Panc1 (cell line): ENCODE measurements around the gene FBLN1. TPM values are rescaled to one million over a fixed set of nuclear protein-coding genes. Genes with fewer than 3 reads are reported as not detected.

ENCODE experiments used
- ATAC-seq: fragments of 200-7000 bp; cut with Tn5 transposase; 2 replicates; pipeline ENCODE4 v1.9.1; 2020; ENCODE audit warnings: mild to moderate bottlenecking, moderate library complexity
- BruUV-seq: library from RNA; stranded (reverse); fragments of 400-500 nt; replicated peaks from 2 replicates; lab custom pipeline; 2021; lab: Mats Ljungman, UMichigan
- CTCF ChIA-PET: fragments of 300-600 bp; sonication (Branson Sonifier 250); formaldehyde crosslinking; loops from one replicate; lab custom pipeline; 2022; ENCODE audit warnings: antibody characterized with exemption; lab: Charles Lee
- POLR2A ChIA-PET: fragments of 300-600 bp; sonication (Branson Sonifier 250); formaldehyde crosslinking; loops from one replicate; lab custom pipeline; 2022; ENCODE audit warnings: antibody characterized with exemption; lab: Charles Lee
- DNase-seq: peaks from one replicate; pipeline ENCODE4 v3.0.0-alpha.2; 2010; ENCODE audit warnings: low read depth, low spot score
- H3K27ac ChIP-seq: 2 replicates; pipeline ENCODE4 v1.5.1; 2011; ENCODE audit warnings: mild to moderate bottlenecking, low read length, inconsistent platforms
- H3K27me3 ChIP-seq: fragments of 200-500 bp; sonication (Bioruptor generic); 2 replicates; pipeline ENCODE4 v1.6.0; 2014; ENCODE audit warnings: low read length, inconsistent platforms; ENCODE audit not compliant: control insufficient read depth, insufficient read depth
- H3K36me3 ChIP-seq: fragments of 200-500 bp; sonication (Bioruptor generic); 2 replicates; pipeline ENCODE4 v1.5.1; 2014; ENCODE audit warnings: inconsistent platforms, mild to moderate bottlenecking, low read length, moderate library complexity; ENCODE audit not compliant: control insufficient read depth, insufficient read depth
- H3K4me1 ChIP-seq: 2 replicates; pipeline ENCODE4 v1.5.1; 2011; ENCODE audit warnings: inconsistent platforms, mild to moderate bottlenecking, low read length, moderate library complexity; ENCODE audit not compliant: control insufficient read depth, insufficient read depth
- H3K4me3 ChIP-seq, 2 experiments: 2 replicates each; pipeline ENCODE4 v1.5.1; 2011 to 2012; ENCODE audit warnings: low read depth in 2 of 2, low read length in 2 of 2, mild to moderate bottlenecking in 2 of 2, inconsistent platforms in 1 of 2, moderate library complexity in 1 of 2
- H3K9me3 ChIP-seq: fragments of 200-500 bp; sonication (Bioruptor generic); 2 replicates; pipeline ENCODE4 v1.5.1; 2014; ENCODE audit warnings: low read depth, mild to moderate bottlenecking, inconsistent platforms, low read length, moderate library complexity; ENCODE audit not compliant: control insufficient read depth, insufficient read depth
- CTCF ChIP-seq: fragments of 450-650 bp; IDR thresholded peaks from 2 replicates; pipeline ENCODE4 v1.5.1; 2017; ENCODE audit warnings: mild to moderate bottlenecking
- POLR2AphosphoS5 ChIP-seq: IDR thresholded peaks from 2 replicates; pipeline ENCODE4 v1.6.1; 2012; ENCODE audit warnings: mild to moderate bottlenecking, low read depth, low read length, moderate library complexity
- REST ChIP-seq, 2 experiments: IDR thresholded peaks; 2 replicates each; pipeline ENCODE4 v1.6.1; 2011 to 2012; ENCODE audit warnings: low read depth in 2 of 2, control low read depth in 1 of 2, low read length in 1 of 2, mild to moderate bottlenecking in 1 of 2, moderate library complexity in 1 of 2; ENCODE audit not compliant: insufficient read depth in 1 of 2
- SIN3A ChIP-seq: IDR thresholded peaks from 2 replicates; pipeline ENCODE4 v1.6.1; 2012; ENCODE audit warnings: low read depth, mild to moderate bottlenecking, low read length, moderate library complexity, borderline replicate concordance; ENCODE audit not compliant: insufficient read depth
- TCF7L2 ChIP-seq: IDR thresholded peaks from 2 replicates; pipeline ENCODE4 v1.6.1; 2011; ENCODE audit warnings: mild to moderate bottlenecking, low read depth, low read length, inconsistent platforms
- in situ Hi-C: cut with HindIII; loops from 2 replicates; pipeline ENCODE4 v1.10.0; 2016; ENCODE audit warnings: low sequenced_read_pairs, low pct_unique_long_range_greater_than_20kb
- intact Hi-C: fragments of 100-400 bp; cut with micrococcal nuclease; formaldehyde crosslinking; loops from one replicate; pipeline ENCODE4 v1.10.0; 2022; ENCODE audit not compliant: unreplicated experiment
- total RNA-seq: library from RNA; stranded (reverse); gene quantifications from one replicate; pipeline ENCODE4 v1.2.1, GENCODE V29; 2021; ENCODE audit not compliant: unreplicated experiment

The FBLN1 gene
- total RNA-seq, 1 experiment from 2014 or later = 143 TPM

- Histone ChIP-seq H3K4me1 (no peaks in the 10 kb centered on the region), H3K27ac (no peak overlapping the region), H3K27me3 (no peaks in the 10 kb centered on the region), H3K9me3 (peaks cover 4% of the 10 kb centered on the region; the same call in 1 of the 2 replicates), H3K36me3 (no peaks in the 10 kb centered on the region), H3K4me3 (no peak overlapping the region)
- BruUV-seq = no TSS peak
- no peak for DNase-seq
- CTCF ChIA-PET = no interaction called here
- TF ChIP-seq CTCF = no peak
- TF ChIP-seq REST (IDR thresholded peaks at IDR 0.05; ENCODE audit: insufficient read depth in 1 of 2, low read depth in 2 of 2, low read length in 1 of 2) = no peak
- POLR2A ChIA-PET = interaction anchor here (0.5 kb wide), 1 partner anchor 389 kb away, joined by 3 read pairs; no protein-coding TSS in a partner anchor
- ATAC-seq = no peak
- in situ Hi-C loops (no loop called here), intact Hi-C loops (no loop called here)
Measured at GRCh38 chr22:45568213-45568612, 65.5 kb downstream of the FBLN1 start.

- peaks cover 4% of the 10 kb centered on the region; the same call in 1 of the 2 replicates for H3K9me3 ChIP-seq
- TF ChIP-seq TCF7L2 (no peak), SIN3A (no peak)
- H3K36me3 ChIP-seq = no peaks in the 10 kb centered on the region
- no peak for DNase-seq
- no peak overlapping the region for H3K4me3 ChIP-seq
- POLR2A ChIA-PET = no interaction called here
- H3K27me3 ChIP-seq = no peaks in the 10 kb centered on the region
- no peaks in the 10 kb centered on the region for H3K4me1 ChIP-seq
- intact Hi-C loops = no loop called here
- H3K27ac ChIP-seq = no peak overlapping the region
- no peak for ATAC-seq
- CTCF ChIA-PET = no interaction called here
- in situ Hi-C loops = no loop called here
- BruUV-seq = no TSS peak
Measured at GRCh38 chr22:45571089-45571488, 68.4 kb downstream of the FBLN1 start.

- TF ChIP-seq REST (IDR thresholded peaks at IDR 0.05; ENCODE audit: insufficient read depth in 1 of 2, low read depth in 2 of 2, low read length in 1 of 2) (no peak), CTCF (no peak), TCF7L2 (no peak), SIN3A (no peak), POLR2AphosphoS5 (no peak)
- ChIA-PET POLR2A (no interaction called here), CTCF (interaction anchor here (0.8 kb wide), 1 partner anchor 34 kb away, joined by 3 read pairs; no protein-coding TSS in a partner anchor)
- ATAC-seq (no peak), DNase-seq (no peak)
- in situ Hi-C loops = no loop called here
- intact Hi-C loops = no loop called here
- Histone ChIP-seq H3K27me3 (no peaks in the 10 kb centered on the region), H3K9me3 (peaks cover 4% of the 10 kb centered on the region; the same call in 1 of the 2 replicates), H3K36me3 (no peaks in the 10 kb centered on the region), H3K27ac (no peak overlapping the region), H3K4me3 (no peak overlapping the region), H3K4me1 (no peaks in the 10 kb centered on the region)
- no TSS peak for BruUV-seq
Measured at GRCh38 chr22:45572444-45572843, 69.8 kb downstream of the FBLN1 start.
